OCI-LY1 (cell line): Measurements from ENCODE around the gene HOXC10.

Source experiments
- CTCF ChIP-seq: fragments of 200-600 bp; sonication (generic), shearing (Covaris generic); IDR thresholded peaks from 2 replicates; pipeline ENCODE4 v1.5.1; 2017; ENCODE audit warnings: mild to moderate bottlenecking, antibody characterized with exemption, low read length, moderate library complexity, mixed read lengths
- EZH2 ChIP-seq: fragments of 200-600 bp; sonication (generic), shearing (Covaris generic); IDR thresholded peaks from 2 replicates; pipeline ENCODE4 v1.8.0; 2017; ENCODE audit warnings: borderline replicate concordance, mixed run types, mild to moderate bottlenecking, antibody characterized with exemption, low read length, moderate library complexity, mixed read lengths

GRCh38 chr12:53976172-53976822 lies 8.6 kb upstream of the HOXC10 start:
- TF ChIP-seq CTCF (no peak), EZH2 (no peak)
